Measurements from ENCODE around the gene FAF1.

The FAF1 gene

GRCh38 chr1:50497007-50497406, 463.1 kb downstream of the FAF1 start:
- H3K27me3 ChIP-seq (ENCODE audit: control insufficient read depth in 2 of 2, insufficient read depth in 2 of 2, low read length in 2 of 2): no peaks in the 10 kb centered on the region
- H3K4me1 ChIP-seq (ENCODE audit: control insufficient read depth in 2 of 2, insufficient read depth in 2 of 2, low read length in 2 of 2): no peaks in the 10 kb centered on the region
- H3K27ac ChIP-seq (ENCODE audit: low read depth in 2 of 2, low read length in 2 of 2): no peak overlapping the region
- H3K36me3 ChIP-seq (ENCODE audit: control insufficient read depth in 2 of 2, insufficient read depth in 2 of 2, low read length in 2 of 2): peaks cover 0 to 2% of the 10 kb centered on the region in 2 donors
- no peak overlapping the region for H3K4me3 ChIP-seq (ENCODE audit: low read length in 2 of 2)
- peaks cover 0 to 3% of the 10 kb centered on the region in 2 donors for H3K9me3 ChIP-seq (ENCODE audit: control insufficient read depth in 2 of 2, low read length in 2 of 2)
- no peak overlapping the region for H3K9ac ChIP-seq (ENCODE audit: low read depth in 1 of 2, low read length in 2 of 2)

GRCh38 chr1:50493710-50494109, 466.4 kb downstream of the FAF1 start:
- Histone ChIP-seq H3K9ac (ENCODE audit: low read depth in 1 of 2, low read length in 2 of 2) (no peak overlapping the region), H3K9me3 (ENCODE audit: control insufficient read depth in 2 of 2, low read length in 2 of 2) (peaks cover 0 to 3% of the 10 kb centered on the region in 2 donors), H3K27ac (ENCODE audit: low read depth in 2 of 2, low read length in 2 of 2) (no peak overlapping the region), H3K36me3 (ENCODE audit: control insufficient read depth in 2 of 2, insufficient read depth in 2 of 2, low read length in 2 of 2) (peaks cover 11 to 12% of the 10 kb centered on the region in 2 donors), H3K27me3 (ENCODE audit: control insufficient read depth in 2 of 2, insufficient read depth in 2 of 2, low read length in 2 of 2) (no peaks in the 10 kb centered on the region), H3K4me3 (ENCODE audit: low read length in 2 of 2) (no peak overlapping the region), H3K4me1 (ENCODE audit: control insufficient read depth in 2 of 2, insufficient read depth in 2 of 2, low read length in 2 of 2) (no peaks in the 10 kb centered on the region)

DNA sequence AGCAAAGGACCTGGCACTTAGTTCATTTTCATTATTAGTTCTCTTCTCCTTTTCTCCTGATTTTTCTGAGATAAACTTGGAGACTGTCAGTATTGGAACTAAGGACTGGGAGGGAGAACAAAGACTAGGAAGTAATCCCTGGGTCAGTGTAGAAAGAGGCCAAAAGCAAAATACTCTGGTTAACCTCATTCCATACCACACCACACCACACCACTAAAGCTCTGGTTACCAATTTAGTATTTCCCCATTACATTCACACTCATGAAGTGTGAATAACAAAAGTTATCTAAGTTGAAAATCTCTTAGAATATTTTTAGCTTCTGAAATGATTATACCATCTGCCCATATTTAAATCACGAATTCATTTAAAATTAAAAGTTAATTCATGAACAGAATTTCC, 467.9 kb downstream of the FAF1 start:
- H3K9ac ChIP-seq (ENCODE audit: low read depth in 1 of 2, low read length in 2 of 2): no peak overlapping the region
- peaks cover 0 to 3% of the 10 kb centered on the region in 2 donors for H3K9me3 ChIP-seq (ENCODE audit: control insufficient read depth in 2 of 2, low read length in 2 of 2)
- no peaks in the 10 kb centered on the region for H3K4me1 ChIP-seq (ENCODE audit: control insufficient read depth in 2 of 2, insufficient read depth in 2 of 2, low read length in 2 of 2)
- H3K27ac ChIP-seq (ENCODE audit: low read depth in 2 of 2, low read length in 2 of 2): no peak overlapping the region
- H3K27me3 ChIP-seq (ENCODE audit: control insufficient read depth in 2 of 2, insufficient read depth in 2 of 2, low read length in 2 of 2): no peaks in the 10 kb centered on the region
- peaks cover 12 to 19% of the 10 kb centered on the region in 2 donors for H3K36me3 ChIP-seq (ENCODE audit: control insufficient read depth in 2 of 2, insufficient read depth in 2 of 2, low read length in 2 of 2)
- H3K4me3 ChIP-seq (ENCODE audit: low read length in 2 of 2): no peak overlapping the region

DNA sequence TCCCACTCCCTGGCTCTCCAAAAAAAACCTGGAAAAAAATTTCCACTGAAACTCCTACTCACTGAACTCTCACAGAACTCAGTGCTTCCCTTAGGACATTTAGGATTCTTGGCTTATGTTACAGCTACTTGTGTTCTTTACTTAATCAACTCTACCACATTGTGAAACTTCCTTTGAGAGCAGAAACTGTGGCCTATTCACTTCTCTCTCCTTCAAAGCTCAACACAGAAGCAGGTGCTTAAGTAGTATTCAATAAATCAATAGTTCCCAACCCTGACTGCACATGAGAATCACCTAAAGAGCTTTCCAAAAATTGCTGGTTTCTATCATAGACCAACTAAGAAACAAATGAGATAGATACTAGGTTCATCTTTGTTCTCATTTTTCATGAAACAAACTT, 468.9 kb downstream of the FAF1 start:
- Histone ChIP-seq H3K9ac (ENCODE audit: low read depth in 1 of 2, low read length in 2 of 2) (no peak overlapping the region), H3K4me1 (ENCODE audit: control insufficient read depth in 2 of 2, insufficient read depth in 2 of 2, low read length in 2 of 2) (no peaks in the 10 kb centered on the region), H3K9me3 (ENCODE audit: control insufficient read depth in 2 of 2, low read length in 2 of 2) (no peaks in the 10 kb centered on the region), H3K4me3 (ENCODE audit: low read length in 2 of 2) (no peak overlapping the region), H3K36me3 (ENCODE audit: control insufficient read depth in 2 of 2, insufficient read depth in 2 of 2, low read length in 2 of 2) (peaks cover 12 to 19% of the 10 kb centered on the region in 2 donors), H3K27ac (ENCODE audit: low read depth in 2 of 2, low read length in 2 of 2) (no peak overlapping the region), H3K27me3 (ENCODE audit: control insufficient read depth in 2 of 2, insufficient read depth in 2 of 2, low read length in 2 of 2) (no peaks in the 10 kb centered on the region)

GRCh38 chr1:50490640-50491039, 469.4 kb downstream of the FAF1 start:
- H3K27ac ChIP-seq (ENCODE audit: low read depth in 2 of 2, low read length in 2 of 2): no peak overlapping the region
- H3K36me3 ChIP-seq (ENCODE audit: control insufficient read depth in 2 of 2, insufficient read depth in 2 of 2, low read length in 2 of 2): peaks cover 12 to 19% of the 10 kb centered on the region in 2 donors
- no peak overlapping the region for H3K9ac ChIP-seq (ENCODE audit: low read depth in 1 of 2, low read length in 2 of 2)
- no peak overlapping the region for H3K4me3 ChIP-seq (ENCODE audit: low read length in 2 of 2)
- no peaks in the 10 kb centered on the region for H3K4me1 ChIP-seq (ENCODE audit: control insufficient read depth in 2 of 2, insufficient read depth in 2 of 2, low read length in 2 of 2)
- H3K9me3 ChIP-seq (ENCODE audit: control insufficient read depth in 2 of 2, low read length in 2 of 2): no peaks in the 10 kb centered on the region
- H3K27me3 ChIP-seq (ENCODE audit: control insufficient read depth in 2 of 2, insufficient read depth in 2 of 2, low read length in 2 of 2): no peaks in the 10 kb centered on the region

DNA sequence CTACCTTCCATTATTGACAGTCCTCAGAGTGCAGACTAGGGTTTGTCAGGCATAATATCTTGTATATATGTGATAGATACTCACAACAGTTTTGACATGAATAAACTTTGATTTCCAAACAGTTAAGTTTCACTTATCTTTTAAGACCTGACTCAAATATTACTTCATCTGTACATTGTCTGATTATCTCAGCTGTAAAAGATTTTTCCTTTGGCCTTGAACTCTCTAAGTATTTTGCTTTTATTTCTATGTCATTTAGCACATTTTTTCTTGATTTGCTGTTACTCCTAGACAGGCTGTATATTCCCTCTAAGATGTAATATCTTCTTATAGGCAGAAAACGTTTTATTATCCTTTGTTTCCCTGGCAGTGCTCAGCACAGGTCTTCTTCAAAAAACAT, 471.2 kb downstream of the FAF1 start:
- H3K9me3 ChIP-seq (ENCODE audit: control insufficient read depth in 2 of 2, low read length in 2 of 2): no peaks in the 10 kb centered on the region
- H3K27ac ChIP-seq (ENCODE audit: low read depth in 2 of 2, low read length in 2 of 2): no peak overlapping the region
- peaks cover 10 to 19% of the 10 kb centered on the region in 2 donors for H3K36me3 ChIP-seq (ENCODE audit: control insufficient read depth in 2 of 2, insufficient read depth in 2 of 2, low read length in 2 of 2)
- no peaks in the 10 kb centered on the region for H3K4me1 ChIP-seq (ENCODE audit: control insufficient read depth in 2 of 2, insufficient read depth in 2 of 2, low read length in 2 of 2)
- H3K4me3 ChIP-seq (ENCODE audit: low read length in 2 of 2): no peak overlapping the region
- no peak overlapping the region for H3K9ac ChIP-seq (ENCODE audit: low read depth in 1 of 2, low read length in 2 of 2)
- no peaks in the 10 kb centered on the region for H3K27me3 ChIP-seq (ENCODE audit: control insufficient read depth in 2 of 2, insufficient read depth in 2 of 2, low read length in 2 of 2)

GRCh38 chr1:50488356-50488755, 471.7 kb downstream of the FAF1 start:
- Histone ChIP-seq H3K9me3 (ENCODE audit: control insufficient read depth in 2 of 2, low read length in 2 of 2) (no peaks in the 10 kb centered on the region), H3K4me3 (ENCODE audit: low read length in 2 of 2) (no peak overlapping the region), H3K9ac (ENCODE audit: low read depth in 1 of 2, low read length in 2 of 2) (no peak overlapping the region), H3K27ac (ENCODE audit: low read depth in 2 of 2, low read length in 2 of 2) (no peak overlapping the region), H3K4me1 (ENCODE audit: control insufficient read depth in 2 of 2, insufficient read depth in 2 of 2, low read length in 2 of 2) (no peaks in the 10 kb centered on the region), H3K27me3 (ENCODE audit: control insufficient read depth in 2 of 2, insufficient read depth in 2 of 2, low read length in 2 of 2) (no peaks in the 10 kb centered on the region), H3K36me3 (ENCODE audit: control insufficient read depth in 2 of 2, insufficient read depth in 2 of 2, low read length in 2 of 2) (peaks cover 10 to 19% of the 10 kb centered on the region in 2 donors)

GRCh38 chr1:50487725-50488124, 472.3 kb downstream of the FAF1 start:
- Histone ChIP-seq H3K4me3 (ENCODE audit: low read length in 2 of 2) (no peak overlapping the region), H3K4me1 (ENCODE audit: control insufficient read depth in 2 of 2, insufficient read depth in 2 of 2, low read length in 2 of 2) (no peaks in the 10 kb centered on the region), H3K36me3 (ENCODE audit: control insufficient read depth in 2 of 2, insufficient read depth in 2 of 2, low read length in 2 of 2) (peaks cover 10 to 19% of the 10 kb centered on the region in 2 donors), H3K9me3 (ENCODE audit: control insufficient read depth in 2 of 2, low read length in 2 of 2) (no peaks in the 10 kb centered on the region), H3K9ac (ENCODE audit: low read depth in 1 of 2, low read length in 2 of 2) (no peak overlapping the region), H3K27me3 (ENCODE audit: control insufficient read depth in 2 of 2, insufficient read depth in 2 of 2, low read length in 2 of 2) (no peaks in the 10 kb centered on the region), H3K27ac (ENCODE audit: low read depth in 2 of 2, low read length in 2 of 2) (no peak overlapping the region)

GRCh38 chr1:50481142-50481736, 478.8 kb downstream of the FAF1 start:
- Histone ChIP-seq H3K9ac (ENCODE audit: low read depth in 1 of 2, low read length in 2 of 2) (no peak overlapping the region), H3K27me3 (ENCODE audit: control insufficient read depth in 2 of 2, insufficient read depth in 2 of 2, low read length in 2 of 2) (no peaks in the 10 kb centered on the region), H3K4me3 (ENCODE audit: low read length in 2 of 2) (no peak overlapping the region), H3K36me3 (ENCODE audit: control insufficient read depth in 2 of 2, insufficient read depth in 2 of 2, low read length in 2 of 2) (peaks cover 0 to 4% of the 10 kb centered on the region in 2 donors), H3K9me3 (ENCODE audit: control insufficient read depth in 2 of 2, low read length in 2 of 2) (no peaks in the 10 kb centered on the region), H3K27ac (ENCODE audit: low read depth in 2 of 2, low read length in 2 of 2) (no peak overlapping the region), H3K4me1 (ENCODE audit: control insufficient read depth in 2 of 2, insufficient read depth in 2 of 2, low read length in 2 of 2) (no peaks in the 10 kb centered on the region)

- peaks cover 0 to 8% of the 10 kb centered on the region in 2 donors for H3K4me1 ChIP-seq (ENCODE audit: control insufficient read depth in 2 of 2, insufficient read depth in 2 of 2, low read length in 2 of 2)
- no peaks in the 10 kb centered on the region for H3K9me3 ChIP-seq (ENCODE audit: control insufficient read depth in 2 of 2, low read length in 2 of 2)
- no peaks in the 10 kb centered on the region for H3K27me3 ChIP-seq (ENCODE audit: control insufficient read depth in 2 of 2, insufficient read depth in 2 of 2, low read length in 2 of 2)
- no peak overlapping the region for H3K4me3 ChIP-seq (ENCODE audit: low read length in 2 of 2)
- H3K36me3 ChIP-seq (ENCODE audit: control insufficient read depth in 2 of 2, insufficient read depth in 2 of 2, low read length in 2 of 2): peaks cover 6 to 15% of the 10 kb centered on the region in 2 donors
- H3K27ac ChIP-seq (ENCODE audit: low read depth in 2 of 2, low read length in 2 of 2): no peak overlapping the region
- H3K9ac ChIP-seq (ENCODE audit: low read depth in 1 of 2, low read length in 2 of 2): no peak overlapping the region
Observed at GRCh38 chr1:50476800-50477199, 483.3 kb downstream of the FAF1 start.
